Type B pancreatic cell (in vitro differentiated cells): Measurements from ENCODE around the gene KIZ. TPM values are rescaled to one million over a fixed set of nuclear protein-coding genes. Genes with fewer than 3 reads are reported as not detected.

Experiments
- DNase-seq: peaks from one replicate; pipeline ENCODE4 v3.0.0; 2021; ENCODE audit warnings: mixed read lengths; ENCODE audit not compliant: unreplicated experiment; ENCODE audit errors: extremely low spot score
- H3K27ac Mint-ChIP-seq: 2 replicates; pipeline ENCODE4 v1.8.0; 2021; ENCODE audit warnings: mild to moderate bottlenecking, mixed read lengths
- H3K27me3 Mint-ChIP-seq: 2 replicates; pipeline ENCODE4 v1.8.0; 2021; ENCODE audit warnings: mixed read lengths
- H3K36me3 Mint-ChIP-seq: 2 replicates; pipeline ENCODE4 v1.8.0; 2021; ENCODE audit warnings: mixed read lengths
- H3K4me1 Mint-ChIP-seq: one replicate; pipeline ENCODE4 v1.8.0; 2021; ENCODE audit warnings: mixed read lengths; ENCODE audit not compliant: unreplicated experiment
- H3K4me3 Mint-ChIP-seq: 2 replicates; pipeline ENCODE4 v1.8.0; 2021; ENCODE audit warnings: mild to moderate bottlenecking, mixed read lengths
- H3K9me3 Mint-ChIP-seq: 2 replicates; pipeline ENCODE4 v1.8.0; 2021; ENCODE audit warnings: mixed read lengths
- CTCF ChIP-seq: fragments of 200-600 bp; sonication (generic); conservative IDR thresholded peaks from 2 replicates; pipeline ENCODE4 v1.5.0; 2021; ENCODE audit warnings: antibody characterized with exemption, mild to moderate bottlenecking
- total RNA-seq: library from RNA; stranded (reverse); gene quantifications from 2 replicates; pipeline ENCODE4 v1.2.1, GENCODE V29; 2021; ENCODE audit warnings: low replicate concordance

Gene KIZ
- total RNA-seq, 1 donor from 2014 or later: 15.5 TPM

DNA sequence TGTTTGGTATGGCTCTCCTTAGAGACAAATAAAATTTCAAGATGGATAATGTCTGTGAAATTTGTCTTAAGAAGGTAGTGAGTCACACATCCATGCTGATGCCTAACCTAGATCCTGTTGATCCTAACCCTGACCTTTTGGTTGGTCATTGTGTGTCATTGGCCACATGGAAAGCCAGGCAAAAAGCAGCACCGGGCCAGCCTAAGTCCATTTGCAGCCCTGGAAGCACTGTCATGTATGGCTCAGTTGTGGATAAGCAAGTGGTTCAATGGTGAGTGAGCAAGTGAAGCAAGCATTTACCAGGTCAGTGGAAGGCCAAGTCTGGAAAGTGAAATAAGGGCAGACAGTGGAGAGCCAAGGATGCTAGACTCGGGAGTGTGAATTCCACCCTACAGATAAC lies 165.1 kb downstream of the KIZ start:
- Mint-ChIP-seq H3K27me3 (peaks cover 37% of the 10 kb centered on the region), H3K4me3 (no peak overlapping the region), H3K9me3 (no peaks in the 10 kb centered on the region), H3K27ac (no peak overlapping the region), H3K4me1 (no peaks in the 10 kb centered on the region), H3K36me3 (no peaks in the 10 kb centered on the region)
- TF ChIP-seq CTCF: no peak
- no peak for DNase-seq

DNA sequence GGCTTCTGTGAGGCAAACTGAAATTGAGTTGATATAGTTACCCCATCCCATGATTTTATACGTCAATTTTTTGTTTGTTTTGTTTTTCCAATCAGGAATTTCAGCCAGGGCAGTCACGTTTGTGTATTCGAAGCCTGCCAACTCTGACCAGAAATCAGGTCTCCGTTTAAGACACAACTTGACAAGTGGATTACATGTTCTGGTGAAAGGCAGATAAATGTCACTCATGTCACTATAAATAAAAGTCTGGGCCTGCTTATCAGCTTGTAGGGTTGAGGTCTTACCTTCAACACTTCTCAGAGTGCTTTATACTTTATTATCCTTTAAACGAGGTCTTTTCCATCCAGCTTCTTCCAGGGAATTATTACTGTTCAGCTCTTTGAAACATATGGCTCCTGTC lies 168.9 kb downstream of the KIZ start:
- no peaks in the 10 kb centered on the region for H3K4me1 Mint-ChIP-seq
- H3K9me3 Mint-ChIP-seq: no peaks in the 10 kb centered on the region
- H3K36me3 Mint-ChIP-seq: no peaks in the 10 kb centered on the region
- DNase-seq: no peak
- H3K27me3 Mint-ChIP-seq: peaks cover 60% of the 10 kb centered on the region
- no peak for TF ChIP-seq CTCF
- no peak overlapping the region for H3K4me3 Mint-ChIP-seq
- H3K27ac Mint-ChIP-seq: no peak overlapping the region

Other genes starting within 250 kb of the KIZ start
- gene LINC00237, start 19.7 kb upstream of the KIZ start, total RNA-seq: not detected in 2 replicates
- gene XRN2, start 177.2 kb downstream of the KIZ start, total RNA-seq: 55.9 and 76.6 TPM in 2 replicates